ENCODE data around the gene FMO3. TPM values are rescaled to one million over a fixed set of nuclear protein-coding genes. Genes with fewer than 3 reads are reported as not detected.

The FMO3 gene
- total RNA-seq, 1 experiment from 2014 or later, result 0.12 TPM

DNA sequence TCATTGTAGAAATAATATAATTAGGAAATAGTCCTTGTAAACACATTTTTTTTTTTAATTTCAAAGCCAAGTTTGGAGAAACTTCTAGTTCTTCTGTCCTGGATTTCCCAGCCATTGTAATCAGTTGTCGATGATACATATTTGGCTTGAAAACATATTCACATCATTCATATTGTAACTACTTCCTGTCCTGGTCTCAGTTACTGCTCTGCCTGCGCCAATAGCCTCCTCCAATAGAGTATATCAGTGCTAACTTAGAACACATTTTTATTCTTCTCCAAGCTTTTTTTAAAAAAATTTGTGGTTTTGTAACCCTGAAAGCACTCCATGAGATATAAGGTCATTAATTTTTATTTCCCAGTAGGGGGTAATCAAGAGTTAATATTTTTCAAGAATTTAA, 48.3 kb downstream of the FMO3 start:
- Histone ChIP-seq H3K9me2 (ENCODE audit: insufficient read depth) (no peaks in the 10 kb centered on the region), H3K27ac (ENCODE audit: low read depth, low read length) (no peak overlapping the region), H3K36me3 (ENCODE audit: control insufficient read depth in 1 of 2, insufficient read depth in 2 of 2, low read length in 2 of 2) (no peaks in the 10 kb centered on the region), H3K79me2 (ENCODE audit: insufficient read depth, low read length) (no peaks in the 10 kb centered on the region), H3K9me3 (ENCODE audit: control insufficient read depth in 1 of 2, insufficient read depth in 1 of 2, low read depth in 1 of 2, low read length in 2 of 2) (no peaks in the 10 kb centered on the region), H3K9ac (ENCODE audit: low read length) (no peak overlapping the region), H3K4me3 (replicated peaks in 1 of 2; ENCODE audit: low read depth in 1 of 2, low read length in 2 of 2) (no peak overlapping the region), H3K27me3 (ENCODE audit: insufficient read depth, low read length) (0 out of 2 replicates have a peak, but pooled peaks cover 8% of the 10 kb centered on the region), H3K4me1 (ENCODE audit: control insufficient read depth in 1 of 2, insufficient read depth in 2 of 2, low read length in 2 of 2) (no peaks in the 10 kb centered on the region), H4K20me1 (ENCODE audit: insufficient read depth) (no peaks in the 10 kb centered on the region), H3K4me2 (ENCODE audit: low read length) (no peak overlapping the region), H2AFZ (ENCODE audit: low read depth, low read length, poor library complexity, severe bottlenecking) (no peak overlapping the region)
- RAD21 ChIA-PET (ENCODE audit: low non-redundant PET in 1 of 2, low total read pairs in 2 of 2, uncharacterized antibody in 2 of 2, unreplicated experiment in 2 of 2), result no interaction called here
- CTCF ChIA-PET, result no interaction called here
- ATAC-seq (no peak), DNase-seq (ENCODE audit: low read depth, low spot score) (no peak)
- TF ChIP-seq, protein P1, sequence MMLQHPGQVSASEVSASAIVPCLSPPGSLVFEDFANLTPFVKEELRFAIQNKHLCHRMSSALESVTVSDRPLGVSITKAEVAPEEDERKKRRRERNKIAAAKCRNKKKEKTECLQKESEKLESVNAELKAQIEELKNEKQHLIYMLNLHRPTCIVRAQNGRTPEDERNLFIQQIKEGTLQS (IDR thresholded peaks at IDR 0.05), result no peak
- TF ChIP-seq, protein P2, sequence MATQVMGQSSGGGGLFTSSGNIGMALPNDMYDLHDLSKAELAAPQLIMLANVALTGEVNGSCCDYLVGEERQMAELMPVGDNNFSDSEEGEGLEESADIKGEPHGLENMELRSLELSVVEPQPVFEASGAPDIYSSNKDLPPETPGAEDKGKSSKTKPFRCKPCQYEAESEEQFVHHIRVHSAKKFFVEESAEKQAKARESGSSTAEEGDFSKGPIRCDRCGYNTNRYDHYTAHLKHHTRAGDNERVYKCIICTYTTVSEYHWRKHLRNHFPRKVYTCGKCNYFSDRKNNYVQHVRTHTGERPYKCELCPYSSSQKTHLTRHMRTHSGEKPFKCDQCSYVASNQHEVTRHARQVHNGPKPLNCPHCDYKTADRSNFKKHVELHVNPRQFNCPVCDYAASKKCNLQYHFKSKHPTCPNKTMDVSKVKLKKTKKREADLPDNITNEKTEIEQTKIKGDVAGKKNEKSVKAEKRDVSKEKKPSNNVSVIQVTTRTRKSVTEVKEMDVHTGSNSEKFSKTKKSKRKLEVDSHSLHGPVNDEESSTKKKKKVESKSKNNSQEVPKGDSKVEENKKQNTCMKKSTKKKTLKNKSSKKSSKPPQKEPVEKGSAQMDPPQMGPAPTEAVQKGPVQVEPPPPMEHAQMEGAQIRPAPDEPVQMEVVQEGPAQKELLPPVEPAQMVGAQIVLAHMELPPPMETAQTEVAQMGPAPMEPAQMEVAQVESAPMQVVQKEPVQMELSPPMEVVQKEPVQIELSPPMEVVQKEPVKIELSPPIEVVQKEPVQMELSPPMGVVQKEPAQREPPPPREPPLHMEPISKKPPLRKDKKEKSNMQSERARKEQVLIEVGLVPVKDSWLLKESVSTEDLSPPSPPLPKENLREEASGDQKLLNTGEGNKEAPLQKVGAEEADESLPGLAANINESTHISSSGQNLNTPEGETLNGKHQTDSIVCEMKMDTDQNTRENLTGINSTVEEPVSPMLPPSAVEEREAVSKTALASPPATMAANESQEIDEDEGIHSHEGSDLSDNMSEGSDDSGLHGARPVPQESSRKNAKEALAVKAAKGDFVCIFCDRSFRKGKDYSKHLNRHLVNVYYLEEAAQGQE (IDR thresholded peaks at IDR 0.05; ENCODE audit: low read depth), result no peak
- TF ChIP-seq EZH2 (IDR thresholded peaks at IDR 0.05) (no peak), SRF (IDR thresholded peaks at IDR 0.05; ENCODE audit: low read depth) (no peak), ZNF274 (IDR thresholded peaks at IDR 0.05; ENCODE audit: low read depth, low read length) (no peak), POLR2AphosphoS5 (IDR thresholded peaks at IDR 0.05; ENCODE audit: low read depth, low read length) (no peak), CEBPB (IDR thresholded peaks at IDR 0.05; ENCODE audit: low read depth) (no peak), POLR2A (IDR thresholded peaks at IDR 0.05; ENCODE audit: borderline replicate concordance, extremely low read depth, insufficient read depth, insufficient read length) (no peak), SIN3A (IDR thresholded peaks at IDR 0.05; ENCODE audit: low read depth) (no peak), ZFX (IDR thresholded peaks at IDR 0.05) (no peak), JUND (IDR thresholded peaks at IDR 0.05) (no peak), RAD21 (IDR thresholded peaks at IDR 0.05; ENCODE audit: low read depth) (no peak), YY1 (IDR thresholded peaks at IDR 0.05; ENCODE audit: extremely low read depth, insufficient replicate concordance, low read depth, low read length) (no peak)
- TF ChIP-seq, protein P3, sequence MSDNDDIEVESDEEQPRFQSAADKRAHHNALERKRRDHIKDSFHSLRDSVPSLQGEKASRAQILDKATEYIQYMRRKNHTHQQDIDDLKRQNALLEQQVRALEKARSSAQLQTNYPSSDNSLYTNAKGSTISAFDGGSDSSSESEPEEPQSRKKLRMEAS (IDR thresholded peaks at IDR 0.05), result no peak
- TF ChIP-seq, protein P4, sequence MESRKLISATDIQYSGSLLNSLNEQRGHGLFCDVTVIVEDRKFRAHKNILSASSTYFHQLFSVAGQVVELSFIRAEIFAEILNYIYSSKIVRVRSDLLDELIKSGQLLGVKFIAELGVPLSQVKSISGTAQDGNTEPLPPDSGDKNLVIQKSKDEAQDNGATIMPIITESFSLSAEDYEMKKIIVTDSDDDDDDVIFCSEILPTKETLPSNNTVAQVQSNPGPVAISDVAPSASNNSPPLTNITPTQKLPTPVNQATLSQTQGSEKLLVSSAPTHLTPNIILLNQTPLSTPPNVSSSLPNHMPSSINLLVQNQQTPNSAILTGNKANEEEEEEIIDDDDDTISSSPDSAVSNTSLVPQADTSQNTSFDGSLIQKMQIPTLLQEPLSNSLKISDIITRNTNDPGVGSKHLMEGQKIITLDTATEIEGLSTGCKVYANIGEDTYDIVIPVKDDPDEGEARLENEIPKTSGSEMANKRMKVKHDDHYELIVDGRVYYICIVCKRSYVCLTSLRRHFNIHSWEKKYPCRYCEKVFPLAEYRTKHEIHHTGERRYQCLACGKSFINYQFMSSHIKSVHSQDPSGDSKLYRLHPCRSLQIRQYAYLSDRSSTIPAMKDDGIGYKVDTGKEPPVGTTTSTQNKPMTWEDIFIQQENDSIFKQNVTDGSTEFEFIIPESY (IDR thresholded peaks at IDR 0.05; ENCODE audit: extremely low read depth, insufficient replicate concordance, low read length), result no peak
- TF ChIP-seq, protein P5, sequence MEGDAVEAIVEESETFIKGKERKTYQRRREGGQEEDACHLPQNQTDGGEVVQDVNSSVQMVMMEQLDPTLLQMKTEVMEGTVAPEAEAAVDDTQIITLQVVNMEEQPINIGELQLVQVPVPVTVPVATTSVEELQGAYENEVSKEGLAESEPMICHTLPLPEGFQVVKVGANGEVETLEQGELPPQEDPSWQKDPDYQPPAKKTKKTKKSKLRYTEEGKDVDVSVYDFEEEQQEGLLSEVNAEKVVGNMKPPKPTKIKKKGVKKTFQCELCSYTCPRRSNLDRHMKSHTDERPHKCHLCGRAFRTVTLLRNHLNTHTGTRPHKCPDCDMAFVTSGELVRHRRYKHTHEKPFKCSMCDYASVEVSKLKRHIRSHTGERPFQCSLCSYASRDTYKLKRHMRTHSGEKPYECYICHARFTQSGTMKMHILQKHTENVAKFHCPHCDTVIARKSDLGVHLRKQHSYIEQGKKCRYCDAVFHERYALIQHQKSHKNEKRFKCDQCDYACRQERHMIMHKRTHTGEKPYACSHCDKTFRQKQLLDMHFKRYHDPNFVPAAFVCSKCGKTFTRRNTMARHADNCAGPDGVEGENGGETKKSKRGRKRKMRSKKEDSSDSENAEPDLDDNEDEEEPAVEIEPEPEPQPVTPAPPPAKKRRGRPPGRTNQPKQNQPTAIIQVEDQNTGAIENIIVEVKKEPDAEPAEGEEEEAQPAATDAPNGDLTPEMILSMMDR (IDR thresholded peaks at IDR 0.05 in 2 of 3, conservative IDR thresholded peaks at IDR 0.05 in 1 of 3; ENCODE audit: borderline replicate concordance in 1 of 3, insufficient read depth in 1 of 3, low read depth in 2 of 3, low read length in 2 of 3), result no peak
- intact Hi-C loops (cut with micrococcal nuclease), result no loop called here
- BruUV-seq (replicated peaks), result no TSS peak
- POLR2A ChIA-PET, result no interaction called here

All from HCT116 (cell line).